IPS-15b (cell line): ENCODE measurements around the gene NFATC2.

ENCODE experiments used
- H3K27me3 ChIP-seq: one replicate; pipeline ENCODE4 v1.6.1; 2013; ENCODE audit warnings: low read length; ENCODE audit not compliant: control insufficient read depth, insufficient read depth
- H3K36me3 ChIP-seq: one replicate; pipeline ENCODE4 v1.6.1; 2013; ENCODE audit warnings: low read length; ENCODE audit not compliant: control insufficient read depth, insufficient read depth
- H3K4me1 ChIP-seq: one replicate; pipeline ENCODE4 v1.6.1; 2013; ENCODE audit warnings: mild to moderate bottlenecking, low read length; ENCODE audit not compliant: control insufficient read depth, insufficient read depth
- H3K4me3 ChIP-seq: one replicate; pipeline ENCODE4 v1.5.1; 2013; ENCODE audit warnings: low read depth, low read length
- H3K9ac ChIP-seq: one replicate; pipeline ENCODE4 v1.6.1; 2013; ENCODE audit warnings: low read depth, mild to moderate bottlenecking, low read length
- H3K9me3 ChIP-seq: one replicate; pipeline ENCODE4 v1.6.1; 2013; ENCODE audit warnings: mild to moderate bottlenecking, low read length; ENCODE audit not compliant: control insufficient read depth, insufficient read depth

The NFATC2 gene

DNA sequence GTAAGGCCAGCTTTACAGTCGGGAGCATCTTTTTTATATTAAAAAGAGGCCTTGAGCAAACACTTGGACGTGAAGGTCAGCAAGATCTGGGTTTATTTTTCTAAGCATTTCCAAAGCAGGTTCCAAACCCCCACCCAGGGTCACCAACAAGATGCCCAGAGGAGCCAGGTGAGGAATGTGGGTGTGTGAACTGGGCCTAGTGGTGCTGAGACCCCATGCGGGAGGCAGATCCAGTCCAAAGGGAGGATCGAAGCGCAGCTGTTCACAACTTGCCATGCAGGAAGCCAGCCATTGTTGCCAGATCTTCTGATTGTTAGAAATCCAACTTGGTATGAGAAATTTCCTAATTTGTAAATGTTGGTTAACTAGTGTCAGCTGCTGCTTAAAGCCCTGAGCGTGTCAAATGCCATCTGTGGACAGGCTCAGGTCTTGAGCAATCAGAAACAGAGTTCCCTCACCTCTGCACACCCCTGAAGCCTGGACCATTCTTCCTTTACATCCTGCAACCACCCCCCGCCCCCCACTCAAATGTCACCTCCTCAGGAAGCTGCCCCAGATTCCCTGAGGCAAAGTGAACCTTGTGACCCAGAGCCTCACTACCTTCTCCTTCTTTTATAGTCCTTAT lies 46.5 kb downstream of the NFATC2 start:
- Histone ChIP-seq H3K4me3 (no peak overlapping the region), H3K27me3 (no peaks in the 10 kb centered on the region), H3K4me1 (no peaks in the 10 kb centered on the region), H3K9ac (no peak overlapping the region), H3K9me3 (no peaks in the 10 kb centered on the region), H3K36me3 (no peaks in the 10 kb centered on the region)

DNA sequence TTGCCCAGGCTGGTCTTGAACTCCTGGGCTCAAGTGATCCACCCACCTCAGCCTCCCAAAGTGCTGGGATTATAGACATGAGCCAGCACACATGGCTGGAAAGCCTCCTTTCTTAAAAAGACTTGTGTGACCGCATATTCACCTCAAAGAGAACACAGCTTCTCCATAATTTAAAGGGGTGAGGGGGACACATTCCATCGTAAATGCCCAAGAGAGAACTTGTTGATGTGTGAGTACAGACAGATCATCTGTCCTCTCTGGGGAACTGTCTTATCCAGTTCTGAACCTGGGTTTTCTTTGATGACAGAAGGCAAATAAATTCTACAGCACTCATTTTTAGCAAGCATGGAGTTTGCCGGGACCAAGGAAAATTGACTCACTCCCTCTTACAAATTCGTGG lies 47.2 kb downstream of the NFATC2 start:
- Histone ChIP-seq H3K9ac (no peak overlapping the region), H3K4me1 (no peaks in the 10 kb centered on the region), H3K4me3 (no peak overlapping the region), H3K27me3 (no peaks in the 10 kb centered on the region), H3K36me3 (no peaks in the 10 kb centered on the region), H3K9me3 (no peaks in the 10 kb centered on the region)

GRCh38 chr20:51494241-51495110 lies 48.0 kb downstream of the NFATC2 start:
- Histone ChIP-seq H3K9ac (no peak overlapping the region), H3K4me1 (no peaks in the 10 kb centered on the region), H3K36me3 (no peaks in the 10 kb centered on the region)

DNA sequence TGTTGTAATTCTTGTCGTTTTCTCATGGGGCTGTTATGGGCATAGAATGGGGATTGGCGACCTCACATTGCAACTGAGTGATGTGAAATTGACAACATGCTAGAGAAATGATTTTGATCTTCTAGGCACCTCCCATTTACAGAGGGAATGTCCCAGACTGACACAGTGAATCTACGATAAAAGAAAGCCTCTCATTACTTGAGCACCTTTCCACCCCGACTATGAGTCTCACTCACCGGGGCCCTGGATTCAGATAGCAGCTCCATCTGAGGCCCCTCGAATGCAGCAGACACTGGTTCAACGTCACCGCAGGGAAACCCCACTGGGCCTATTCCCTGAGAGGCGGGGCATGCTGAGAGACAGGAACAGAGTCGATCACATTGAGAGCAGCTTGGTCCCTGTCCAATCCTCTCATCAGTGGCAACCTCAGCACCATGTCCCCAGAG lies 49.1 kb downstream of the NFATC2 start:
- H3K9ac ChIP-seq: no peak overlapping the region
- no peaks in the 10 kb centered on the region for H3K27me3 ChIP-seq
- H3K9me3 ChIP-seq: no peaks in the 10 kb centered on the region
- H3K4me1 ChIP-seq: no peaks in the 10 kb centered on the region
- no peak overlapping the region for H3K4me3 ChIP-seq
- no peaks in the 10 kb centered on the region for H3K36me3 ChIP-seq

More at GRCh38 chr20:51494241-51495110, 48.0 kb downstream of the NFATC2 start:
- no peak overlapping the region for H3K4me3 ChIP-seq
- H3K9me3 ChIP-seq: no peaks in the 10 kb centered on the region
- H3K27me3 ChIP-seq: no peaks in the 10 kb centered on the region

DNA sequence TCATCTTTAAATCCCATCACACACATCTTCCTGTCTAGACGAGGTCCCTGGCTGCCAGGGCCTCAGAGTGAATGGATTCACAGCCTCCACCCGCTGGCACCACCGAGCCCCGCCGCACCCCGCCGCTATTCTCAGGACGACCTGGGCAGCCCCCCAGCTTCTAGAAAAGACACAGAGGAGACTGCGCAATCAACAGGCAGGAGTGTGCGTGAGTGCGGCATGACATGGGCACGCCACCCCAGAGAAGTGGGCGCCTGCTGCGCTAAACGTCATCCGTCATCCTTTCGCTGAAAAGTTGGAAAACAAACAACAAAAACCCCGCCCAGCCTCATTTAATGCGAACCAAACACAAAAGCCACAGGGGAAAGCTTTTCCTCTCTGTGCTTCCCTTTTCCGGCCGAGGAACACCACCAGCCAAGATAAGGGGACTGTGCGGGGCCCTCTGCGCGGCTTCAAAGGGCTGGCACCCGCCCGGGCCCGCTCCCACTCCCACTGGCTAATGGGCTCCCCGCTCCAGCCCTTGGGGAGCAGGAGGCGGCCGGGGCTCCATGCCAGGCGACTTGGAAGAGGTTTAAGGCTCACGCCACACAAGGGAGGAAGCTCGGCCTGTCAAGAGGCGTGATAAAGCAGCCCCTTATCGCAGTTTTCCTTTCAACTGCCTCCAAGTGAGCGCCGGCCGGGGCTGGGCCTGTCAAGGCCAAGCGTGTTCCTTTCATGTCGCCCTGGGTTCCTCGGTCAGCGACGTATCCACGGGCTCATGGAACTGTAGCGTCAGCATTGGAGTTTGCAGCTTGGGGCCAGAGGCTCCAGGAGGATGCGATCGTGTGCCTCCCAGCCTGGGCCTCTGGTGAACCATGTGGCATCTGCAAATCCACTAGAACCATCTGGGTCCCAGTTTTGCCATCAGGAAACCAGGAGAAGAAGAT lies 50.1 kb downstream of the NFATC2 start:
- Histone ChIP-seq H3K4me3 (no peak overlapping the region), H3K9me3 (no peaks in the 10 kb centered on the region), H3K27me3 (no peaks in the 10 kb centered on the region), H3K36me3 (no peaks in the 10 kb centered on the region), H3K4me1 (no peaks in the 10 kb centered on the region), H3K9ac (no peak overlapping the region)

DNA sequence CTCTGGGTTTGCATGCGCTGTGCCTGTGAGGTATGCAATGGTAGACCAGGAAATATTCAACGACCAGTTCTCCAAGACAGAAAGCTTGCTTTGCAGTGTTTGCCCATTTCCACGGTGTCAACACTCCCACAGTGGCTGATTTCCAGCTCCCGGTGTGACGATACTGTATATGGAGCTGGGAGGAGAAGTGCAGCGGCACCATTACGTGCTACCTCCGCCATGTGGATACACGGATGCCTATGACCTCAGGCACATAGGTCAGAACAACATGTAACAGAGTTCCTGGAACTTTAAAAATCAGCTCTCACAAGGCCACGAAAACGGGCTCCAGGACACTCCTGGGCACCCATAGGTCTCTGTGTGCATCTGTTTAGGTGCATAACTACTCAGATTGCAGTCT lies 51.1 kb downstream of the NFATC2 start:
- Histone ChIP-seq H3K36me3 (no peaks in the 10 kb centered on the region), H3K4me1 (no peaks in the 10 kb centered on the region), H3K4me3 (no peak overlapping the region), H3K9ac (no peak overlapping the region), H3K27me3 (no peaks in the 10 kb centered on the region), H3K9me3 (no peaks in the 10 kb centered on the region)

DNA sequence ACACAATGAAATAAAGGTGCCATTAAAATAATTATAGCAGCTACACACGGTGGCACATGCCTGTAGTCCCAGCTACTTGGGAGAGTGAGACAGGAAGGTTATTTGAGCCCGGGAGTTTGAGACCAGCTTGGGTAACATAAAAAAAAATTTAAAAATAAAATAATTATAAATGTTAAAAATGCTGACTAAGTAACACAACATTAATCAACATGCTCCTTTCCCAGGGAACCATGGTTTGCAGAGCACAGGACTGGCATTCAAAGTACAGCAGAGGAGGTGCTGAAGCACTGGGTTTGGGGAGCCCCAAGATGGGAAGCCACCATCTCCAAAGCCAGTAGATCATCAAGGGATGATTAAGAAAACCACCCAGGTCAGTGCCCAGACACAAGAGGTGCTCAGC lies 51.9 kb downstream of the NFATC2 start:
- Histone ChIP-seq H3K27me3 (no peaks in the 10 kb centered on the region), H3K4me1 (no peaks in the 10 kb centered on the region), H3K9me3 (no peaks in the 10 kb centered on the region), H3K4me3 (no peak overlapping the region), H3K36me3 (no peaks in the 10 kb centered on the region), H3K9ac (no peak overlapping the region)

DNA sequence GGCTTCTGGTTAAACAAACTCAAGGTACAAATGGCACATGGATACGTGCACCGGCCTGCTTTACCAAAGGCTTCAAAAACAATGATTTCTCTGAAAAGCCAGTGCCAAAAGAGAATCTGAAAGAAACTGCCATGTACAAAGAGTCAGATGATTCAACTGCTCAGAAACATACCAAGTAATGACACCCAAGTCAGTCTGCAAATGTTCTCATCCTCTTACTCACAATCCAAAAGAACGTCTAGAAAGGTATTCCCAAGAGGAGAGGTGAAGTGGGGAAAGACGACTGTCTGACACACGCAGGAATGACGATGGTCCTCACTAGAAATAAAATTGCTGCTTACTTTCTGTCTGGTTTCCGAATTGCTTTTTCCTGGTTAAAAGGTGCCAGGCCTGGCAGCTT lies 52.9 kb downstream of the NFATC2 start:
- H3K9ac ChIP-seq: no peak overlapping the region
- no peaks in the 10 kb centered on the region for H3K9me3 ChIP-seq
- H3K36me3 ChIP-seq: no peaks in the 10 kb centered on the region
- no peaks in the 10 kb centered on the region for H3K27me3 ChIP-seq
- H3K4me1 ChIP-seq: no peaks in the 10 kb centered on the region
- no peak overlapping the region for H3K4me3 ChIP-seq

DNA sequence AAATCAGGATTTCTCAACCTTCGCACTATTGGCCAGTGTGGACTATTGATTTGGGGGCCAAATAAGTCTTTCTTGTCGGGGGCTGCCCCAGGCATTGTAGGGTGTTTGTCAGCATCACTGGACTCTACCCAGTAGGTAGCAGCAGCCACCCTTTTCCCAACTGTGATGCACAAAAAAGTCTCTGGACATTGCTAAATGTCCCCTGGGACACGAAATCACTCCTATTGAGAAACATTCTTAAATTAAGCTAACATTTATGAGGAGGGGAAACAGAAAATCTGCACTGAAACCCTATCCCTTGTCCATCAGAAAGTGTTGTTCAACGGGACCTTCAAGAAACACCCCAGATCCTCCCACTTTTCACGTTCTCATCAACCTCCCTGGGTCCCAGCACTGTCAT lies 54.2 kb downstream of the NFATC2 start:
- H3K4me1 ChIP-seq: no peaks in the 10 kb centered on the region
- H3K36me3 ChIP-seq: no peaks in the 10 kb centered on the region
- no peak overlapping the region for H3K4me3 ChIP-seq
- no peak overlapping the region for H3K9ac ChIP-seq
- no peaks in the 10 kb centered on the region for H3K27me3 ChIP-seq
- no peaks in the 10 kb centered on the region for H3K9me3 ChIP-seq

- Histone ChIP-seq H3K36me3 (no peaks in the 10 kb centered on the region), H3K4me3 (no peak overlapping the region), H3K4me1 (no peaks in the 10 kb centered on the region), H3K27me3 (no peaks in the 10 kb centered on the region), H3K9me3 (no peaks in the 10 kb centered on the region), H3K9ac (no peak overlapping the region)
Measured at GRCh38 chr20:51487565-51488268, 54.8 kb downstream of the NFATC2 start.

- H3K4me3 ChIP-seq: no peak overlapping the region
- no peaks in the 10 kb centered on the region for H3K4me1 ChIP-seq
- H3K27me3 ChIP-seq: no peaks in the 10 kb centered on the region
- no peak overlapping the region for H3K9ac ChIP-seq
- H3K36me3 ChIP-seq: no peaks in the 10 kb centered on the region
- H3K9me3 ChIP-seq: no peaks in the 10 kb centered on the region
Measured at GRCh38 chr20:51487076-51487475, 55.4 kb downstream of the NFATC2 start.
